GM23338 (cell line): Measurements from ENCODE around the gene PRKCQ. TPM values are rescaled to one million over a fixed set of nuclear protein-coding genes. Genes with fewer than 3 reads are reported as not detected.
A peak's percentile ranks its signal among the peaks of the same experiment; 100 is the strongest.
"Not testable (repeated sequence)": the region's sequence is repeated elsewhere in the genome, so short reads cannot be mapped to it uniquely, and the experiment has no call there.

ENCODE experiments used
- ATAC-seq: fragments of 200-7000 bp; cut with Tn5 transposase; 3 replicates; pipeline ENCODE4 v1.9.1; 2020
- DNase-seq: peaks from one replicate; pipeline ENCODE4 v3.0.0-alpha.2; 2015; ENCODE audit warnings: low spot score
- H2AFZ ChIP-seq: fragments of 200-600 bp; sonication (generic); 2 replicates; pipeline ENCODE4 v1.8.0; 2016; ENCODE audit warnings: antibody characterized with exemption, mild to moderate bottlenecking, moderate library complexity
- H3F3A ChIP-seq: fragments of 200-600 bp; sonication (generic); replicated peaks from 2 replicates; pipeline ENCODE4 v1.8.0; 2017; ENCODE audit warnings: antibody characterized with exemption, mixed run types, low read depth
- H3K27ac ChIP-seq: fragments of 200-600 bp; sonication (generic); 2 replicates; pipeline ENCODE4 v1.6.1; 2016; ENCODE audit warnings: low read depth
- H3K27me3 ChIP-seq: fragments of 200-600 bp; sonication (generic); 2 replicates; pipeline ENCODE4 v1.8.0; 2016; ENCODE audit warnings: mild to moderate bottlenecking, mixed run types, moderate library complexity; ENCODE audit not compliant: insufficient read depth
- H3K36me3 ChIP-seq: fragments of 200-600 bp; sonication (generic); 2 replicates; pipeline ENCODE4 v1.8.0; 2016; ENCODE audit warnings: mild to moderate bottlenecking; ENCODE audit not compliant: insufficient read depth
- H3K4me1 ChIP-seq: fragments of 200-600 bp; sonication (generic); 2 replicates; pipeline ENCODE4 v1.8.0; 2016; ENCODE audit warnings: mild to moderate bottlenecking, moderate library complexity; ENCODE audit not compliant: insufficient read depth
- H3K4me2 ChIP-seq: fragments of 200-600 bp; sonication (generic); 2 replicates; pipeline ENCODE4 v1.7.1; 2017; ENCODE audit warnings: mixed run types
- H3K4me3 ChIP-seq: fragments of 200-600 bp; sonication (generic); 2 replicates; pipeline ENCODE4 v1.6.1; 2016; ENCODE audit warnings: mixed run types
- H3K79me2 ChIP-seq: fragments of 200-600 bp; sonication (generic); replicated peaks from 2 replicates; pipeline ENCODE4 v1.8.0; 2017; ENCODE audit warnings: mild to moderate bottlenecking; ENCODE audit not compliant: insufficient read depth
- H3K9me2 ChIP-seq: fragments of 200-600 bp; sonication (generic); 2 replicates; pipeline ENCODE4 v1.8.0; 2017; ENCODE audit not compliant: insufficient read depth
- H4K20me1 ChIP-seq: fragments of 200-600 bp; sonication (generic); replicated peaks from 2 replicates; pipeline ENCODE4 v1.8.0; 2017; ENCODE audit warnings: mild to moderate bottlenecking; ENCODE audit not compliant: insufficient read depth
- H3K27ac Mint-ChIP-seq: 2 replicates; pipeline ENCODE4 v1.8.0; 2020; ENCODE audit warnings: inconsistent platforms, mild to moderate bottlenecking, moderate library complexity, mixed read lengths
- H3K27me3 Mint-ChIP-seq: 3 replicates; pipeline ENCODE4 v1.8.0; 2022; ENCODE audit warnings: low read depth, mild to moderate bottlenecking, moderate library complexity, mixed read lengths, inconsistent platforms; ENCODE audit not compliant: insufficient read depth, poor library complexity
- H3K36me3 Mint-ChIP-seq: 3 replicates; pipeline ENCODE4 v1.8.0; 2021; ENCODE audit warnings: low read depth, mild to moderate bottlenecking, inconsistent platforms, moderate library complexity, mixed read lengths
- H3K4me1 Mint-ChIP-seq: 3 replicates; pipeline ENCODE4 v1.8.0; 2020; ENCODE audit warnings: mild to moderate bottlenecking, inconsistent platforms, mixed read lengths
- H3K4me3 Mint-ChIP-seq: 3 replicates; pipeline ENCODE4 v1.8.0; 2021; ENCODE audit warnings: moderate library complexity, mild to moderate bottlenecking, inconsistent platforms, mixed read lengths
- H3K9me3 Mint-ChIP-seq: 3 replicates; pipeline ENCODE4 v1.8.0; 2020; ENCODE audit warnings: moderate library complexity, mild to moderate bottlenecking, inconsistent platforms, mixed read lengths
- CREB1 ChIP-seq: fragments of 250-450 bp; sonication (Bioruptor Pico); IDR thresholded peaks from 2 replicates; pipeline ENCODE4 v1.5.0; 2020; ENCODE audit warnings: low read depth, mild to moderate bottlenecking, moderate library complexity
- NANOG ChIP-seq: IDR thresholded peaks from 2 replicates; pipeline ENCODE4 v1.6.1; 2016; ENCODE audit warnings: antibody characterized with exemption, borderline replicate concordance
- POLR2AphosphoS5 ChIP-seq: IDR thresholded peaks from 2 replicates; pipeline ENCODE4 v1.6.1; 2016; ENCODE audit warnings: antibody characterized with exemption, low read depth
- REST ChIP-seq: IDR thresholded peaks from one replicate; pipeline ENCODE4 v1.6.1; 2018; ENCODE audit warnings: antibody characterized with exemption; ENCODE audit not compliant: unreplicated experiment
- ZNF462 ChIP-seq: fragments of 250-450 bp; sonication (Bioruptor Pico); IDR thresholded peaks from 2 replicates; pipeline ENCODE4 v1.5.0; 2020; ENCODE audit warnings: mild to moderate bottlenecking, moderate library complexity
- polyA plus RNA-seq: library from polyadenylated mRNA; unstranded; fragments of >200 nt; fragmentation: Nextera tagmentation; extraction: Ambion mirVana; gene quantifications from 2 replicates; pipeline ENCODE4 v1.2.1, GENCODE V29; 2016
- total RNA-seq: library from RNA; depleted of rRNA; stranded (reverse); fragments of >200 nt; shearing (Covaris generic); gene quantifications from 2 replicates; pipeline ENCODE4 v1.2.3, GENCODE V29; 2014

The PRKCQ gene
- total and polyA plus RNA-seq, 2 experiments from 2014 or later = 12.6 to 28.5 TPM

- H4K20me1 ChIP-seq = no peaks in the 10 kb centered on the region
- H3K27me3 Mint-ChIP-seq = peaks cover 8% of the 10 kb centered on the region
- no peak overlapping the region; the same call in 1 of the 2 replicates for H3K4me3 ChIP-seq
- peak overlapping the region; percentile 73 for H3K27ac ChIP-seq
- H3F3A ChIP-seq = peaks cover 6% of the 10 kb centered on the region; the same call in 1 of the 2 replicates
- H3K36me3 Mint-ChIP-seq = peaks cover 43% of the 10 kb centered on the region
- peaks cover 37% of the 10 kb centered on the region for H3K36me3 ChIP-seq
- TF ChIP-seq REST (no peak), NANOG (no peak)
- no peak overlapping the region for H2AFZ ChIP-seq
- DNase-seq = no peak
- H3K4me2 ChIP-seq = no peak overlapping the region
- no peak for ATAC-seq
- peak overlapping the region; percentile 92; the same call in 1 of the 2 replicates for H3K27ac Mint-ChIP-seq
- peaks cover 38% of the 10 kb centered on the region for H3K79me2 ChIP-seq
- H3K27me3 ChIP-seq = no peaks in the 10 kb centered on the region
- no peaks in the 10 kb centered on the region for H3K9me2 ChIP-seq
- peaks cover 22% of the 10 kb centered on the region for H3K4me1 ChIP-seq
- peak overlapping the region; percentile 87; the same call in 2 of the 3 replicates for H3K4me3 Mint-ChIP-seq
- H3K9me3 Mint-ChIP-seq = no peaks in the 10 kb centered on the region; the same call in 2 of the 3 replicates
- H3K4me1 Mint-ChIP-seq = peaks cover 33% of the 10 kb centered on the region
These were observed 2.2 kb upstream of the PRKCQ start for GRCh38 chr10:6582298-6582697.

GRCh38 chr10:6581778-6582228, 1.7 kb upstream of the PRKCQ start:
- peak overlapping the region; percentile 92 for H3K4me2 ChIP-seq
- H3K9me2 ChIP-seq = no peaks in the 10 kb centered on the region
- Mint-ChIP-seq H3K4me3 (peak overlapping the region; percentile 87), H3K9me3 (no peaks in the 10 kb centered on the region; the same call in 2 of the 3 replicates), H3K36me3 (peaks cover 43% of the 10 kb centered on the region), H3K4me1 (peaks cover 33% of the 10 kb centered on the region), H3K27ac (peak overlapping the region; percentile 92), H3K27me3 (peaks cover 8% of the 10 kb centered on the region)
- peak overlapping the region; percentile 73 for H3K27ac ChIP-seq
- peaks cover 32% of the 10 kb centered on the region for H3K36me3 ChIP-seq
- no peak overlapping the region for H2AFZ ChIP-seq
- DNase-seq (peak; percentile 69), ATAC-seq (peak; percentile 14)
- H3K27me3 ChIP-seq = no peaks in the 10 kb centered on the region
- peaks cover 22% of the 10 kb centered on the region for H3K4me1 ChIP-seq
- H3K4me3 ChIP-seq = peak overlapping the region; percentile 76
- H3K79me2 ChIP-seq = peaks cover 43% of the 10 kb centered on the region
- H4K20me1 ChIP-seq = no peaks in the 10 kb centered on the region
- TF ChIP-seq POLR2AphosphoS5 (peak; percentile 56), ZNF462 (no peak), CREB1 (CRISPR knock-in tag) (peak; percentile 59; the same call in 1 of the 2 replicates)
- peaks cover 6% of the 10 kb centered on the region; the same call in 1 of the 2 replicates for H3F3A ChIP-seq

GRCh38 chr10:6581223-6581622, 1.1 kb upstream of the PRKCQ start:
- H3K9me2 ChIP-seq, ATAC-seq, H3K27me3 ChIP-seq, H2AFZ ChIP-seq, DNase-seq, H4K20me1 ChIP-seq, H3K27me3 Mint-ChIP-seq, H3K9me3 Mint-ChIP-seq, H3F3A ChIP-seq: not testable (repeated sequence)
- Mint-ChIP-seq H3K4me1 (peaks cover 33% of the 10 kb centered on the region), H3K36me3 (peaks cover 41% of the 10 kb centered on the region), H3K4me3 (peak overlapping the region; percentile 87), H3K27ac (peak overlapping the region; percentile 92)
- H3K27ac ChIP-seq = peak overlapping the region; percentile 73
- H3K4me2 ChIP-seq = peak overlapping the region; percentile 92
- H3K79me2 ChIP-seq = peaks cover 49% of the 10 kb centered on the region
- peak overlapping the region; percentile 76 for H3K4me3 ChIP-seq
- peaks cover 22% of the 10 kb centered on the region for H3K4me1 ChIP-seq
- H3K36me3 ChIP-seq = peaks cover 32% of the 10 kb centered on the region
